Progenitor cell of endocrine pancreas (in vitro differentiated cells): ENCODE results near the gene FARSB. TPM values are rescaled to one million over a fixed set of nuclear protein-coding genes. Genes with fewer than 3 reads are reported as not detected.

Source experiments
- DNase-seq: peaks from one replicate; pipeline ENCODE4 v3.0.0; 2021; ENCODE audit warnings: low spot score; ENCODE audit not compliant: unreplicated experiment
- H3K27ac Mint-ChIP-seq: 2 replicates; pipeline ENCODE4 v1.8.0; 2021; ENCODE audit warnings: mild to moderate bottlenecking, moderate library complexity, mixed read lengths
- H3K27me3 Mint-ChIP-seq: 2 replicates; pipeline ENCODE4 v1.8.0; 2021; ENCODE audit warnings: mixed read lengths
- H3K36me3 Mint-ChIP-seq: 2 replicates; pipeline ENCODE4 v1.8.0; 2022; ENCODE audit warnings: mixed read lengths; ENCODE audit not compliant: insufficient read depth
- H3K4me1 Mint-ChIP-seq: 2 replicates; pipeline ENCODE4 v1.8.0; 2021; ENCODE audit warnings: low read depth, mixed read lengths
- H3K4me3 Mint-ChIP-seq: 2 replicates; pipeline ENCODE4 v1.8.0; 2021; ENCODE audit warnings: low read depth, mild to moderate bottlenecking, moderate library complexity, mixed read lengths
- H3K9me3 Mint-ChIP-seq: 2 replicates; pipeline ENCODE4 v1.8.0; 2021; ENCODE audit warnings: low read depth, mixed read lengths
- total RNA-seq: library from RNA; stranded (reverse); gene quantifications from 2 replicates; pipeline ENCODE4 v1.2.1, GENCODE V29; 2021
- TF ChIP-seq, protein P1 (sequence below): fragments of 200-600 bp; sonication (generic); IDR thresholded peaks from one replicate; pipeline ENCODE4 v1.5.0; 2021; ENCODE audit warnings: antibody characterized with exemption, mild to moderate bottlenecking; ENCODE audit not compliant: unreplicated experiment

Gene FARSB
- total RNA-seq, 1 donor from 2014 or later: 18.5 TPM

GRCh38 chr2:222608081-222608480 lies 47.8 kb downstream of the FARSB start:
- Mint-ChIP-seq H3K4me3 (no peak overlapping the region), H3K4me1 (no peaks in the 10 kb centered on the region), H3K27me3 (no peaks in the 10 kb centered on the region), H3K36me3 (peaks cover 3% of the 10 kb centered on the region), H3K9me3 (no peaks in the 10 kb centered on the region), H3K27ac (no peak overlapping the region)
- TF ChIP-seq, protein P1, sequence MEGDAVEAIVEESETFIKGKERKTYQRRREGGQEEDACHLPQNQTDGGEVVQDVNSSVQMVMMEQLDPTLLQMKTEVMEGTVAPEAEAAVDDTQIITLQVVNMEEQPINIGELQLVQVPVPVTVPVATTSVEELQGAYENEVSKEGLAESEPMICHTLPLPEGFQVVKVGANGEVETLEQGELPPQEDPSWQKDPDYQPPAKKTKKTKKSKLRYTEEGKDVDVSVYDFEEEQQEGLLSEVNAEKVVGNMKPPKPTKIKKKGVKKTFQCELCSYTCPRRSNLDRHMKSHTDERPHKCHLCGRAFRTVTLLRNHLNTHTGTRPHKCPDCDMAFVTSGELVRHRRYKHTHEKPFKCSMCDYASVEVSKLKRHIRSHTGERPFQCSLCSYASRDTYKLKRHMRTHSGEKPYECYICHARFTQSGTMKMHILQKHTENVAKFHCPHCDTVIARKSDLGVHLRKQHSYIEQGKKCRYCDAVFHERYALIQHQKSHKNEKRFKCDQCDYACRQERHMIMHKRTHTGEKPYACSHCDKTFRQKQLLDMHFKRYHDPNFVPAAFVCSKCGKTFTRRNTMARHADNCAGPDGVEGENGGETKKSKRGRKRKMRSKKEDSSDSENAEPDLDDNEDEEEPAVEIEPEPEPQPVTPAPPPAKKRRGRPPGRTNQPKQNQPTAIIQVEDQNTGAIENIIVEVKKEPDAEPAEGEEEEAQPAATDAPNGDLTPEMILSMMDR: no peak
- DNase-seq: no peak

DNA sequence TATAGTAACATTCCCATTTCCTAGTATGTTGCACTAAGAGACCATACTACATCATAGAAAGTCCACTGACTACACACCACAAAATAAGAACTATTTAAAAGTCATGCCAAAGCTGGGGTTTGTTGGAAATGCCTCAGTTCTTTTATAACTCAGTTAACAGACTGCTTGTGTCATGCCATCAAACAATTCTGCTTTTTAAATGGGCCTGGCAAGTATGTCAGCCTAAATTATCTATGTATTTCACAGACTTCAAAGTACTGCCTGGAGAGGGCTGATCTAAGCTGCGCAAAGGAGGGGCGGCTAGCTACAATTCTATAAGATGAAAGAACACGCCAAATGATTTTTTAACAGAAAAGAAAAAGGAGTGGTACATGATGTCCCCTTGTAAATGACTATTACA lies 49.6 kb downstream of the FARSB start:
- H3K36me3 Mint-ChIP-seq: peaks cover 1% of the 10 kb centered on the region
- H3K4me3 Mint-ChIP-seq: no peak overlapping the region
- no peaks in the 10 kb centered on the region for H3K27me3 Mint-ChIP-seq
- H3K4me1 Mint-ChIP-seq: no peaks in the 10 kb centered on the region
- no peak overlapping the region for H3K27ac Mint-ChIP-seq
- DNase-seq: no peak
- TF ChIP-seq, protein P1: no peak
- H3K9me3 Mint-ChIP-seq: no peaks in the 10 kb centered on the region

- Mint-ChIP-seq H3K27ac (no peak overlapping the region), H3K9me3 (no peaks in the 10 kb centered on the region), H3K4me3 (no peak overlapping the region), H3K27me3 (no peaks in the 10 kb centered on the region), H3K4me1 (no peaks in the 10 kb centered on the region), H3K36me3 (peaks cover 1% of the 10 kb centered on the region)
- TF ChIP-seq, protein P1: no peak
- DNase-seq: no peak
Measured at GRCh38 chr2:222604749-222605515, 51.0 kb downstream of the FARSB start.

- Mint-ChIP-seq H3K4me3 (no peak overlapping the region), H3K27ac (no peak overlapping the region), H3K9me3 (no peaks in the 10 kb centered on the region), H3K36me3 (peaks cover 4% of the 10 kb centered on the region), H3K4me1 (no peaks in the 10 kb centered on the region), H3K27me3 (no peaks in the 10 kb centered on the region)
- TF ChIP-seq, protein P1: no peak
- DNase-seq: no peak
Measured at GRCh38 chr2:222603501-222603900, 52.4 kb downstream of the FARSB start.

GRCh38 chr2:222598611-222599010 lies 57.3 kb downstream of the FARSB start:
- Mint-ChIP-seq H3K4me3 (no peak overlapping the region), H3K27ac (no peak overlapping the region)

More at GRCh38 chr2:222598611-222599010, 57.3 kb downstream of the FARSB start:
- TF ChIP-seq, protein P1: no peak
- Mint-ChIP-seq H3K9me3 (no peaks in the 10 kb centered on the region), H3K36me3 (peaks cover 5% of the 10 kb centered on the region), H3K27me3 (no peaks in the 10 kb centered on the region), H3K4me1 (peaks cover 4% of the 10 kb centered on the region)
- no peak for DNase-seq
